GM18526 (cell line): ENCODE measurements around the gene THTPA.

Experiments
- POLR2A ChIP-seq: IDR thresholded peaks from 3 replicates; pipeline ENCODE4 v1.6.1; 2011; ENCODE audit not compliant: insufficient read length; ENCODE audit errors: extremely low read depth

The THTPA gene

DNA sequence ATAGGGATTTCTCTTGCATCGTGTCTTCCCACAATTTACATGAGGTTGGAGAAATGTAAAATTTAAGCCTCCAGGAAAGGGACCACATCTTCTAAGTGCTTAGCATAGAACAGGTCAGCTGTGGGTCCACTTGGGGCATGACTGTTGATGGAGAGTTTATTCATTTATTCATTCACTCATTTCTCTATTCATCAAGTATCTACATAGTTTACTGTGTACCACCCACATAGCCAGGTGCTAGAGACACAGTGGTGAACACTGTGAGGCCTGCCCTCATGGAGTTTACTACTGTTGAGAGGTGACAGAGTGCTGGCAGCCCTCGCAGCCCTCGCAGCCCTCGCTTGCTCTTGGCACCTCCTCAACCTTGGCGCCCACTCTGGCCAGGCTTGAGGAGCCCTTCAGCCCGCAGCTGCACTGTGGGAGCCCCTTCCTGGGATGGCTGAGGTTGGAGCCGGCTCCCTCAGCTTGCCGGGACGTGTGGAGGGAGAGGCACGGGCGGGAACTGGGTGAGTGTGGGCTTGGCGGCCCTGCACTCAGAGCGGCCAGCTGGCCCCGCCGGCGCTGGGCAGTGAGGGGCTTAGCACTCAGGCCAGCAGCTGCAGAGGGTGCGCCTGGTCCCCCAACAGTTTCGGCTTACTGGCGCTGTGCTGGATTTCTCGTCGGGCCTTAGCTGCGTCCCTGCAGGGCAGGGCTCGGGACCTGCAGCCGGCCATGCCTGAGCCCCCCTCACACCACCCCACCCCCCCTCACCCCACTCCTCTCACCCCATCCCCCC is 24.3 kb downstream of the THTPA start:
- no peak for TF ChIP-seq POLR2A

GRCh38 chr14:23580948-23581281 is 24.8 kb downstream of the THTPA start:
- TF ChIP-seq POLR2A = no peak

DNA sequence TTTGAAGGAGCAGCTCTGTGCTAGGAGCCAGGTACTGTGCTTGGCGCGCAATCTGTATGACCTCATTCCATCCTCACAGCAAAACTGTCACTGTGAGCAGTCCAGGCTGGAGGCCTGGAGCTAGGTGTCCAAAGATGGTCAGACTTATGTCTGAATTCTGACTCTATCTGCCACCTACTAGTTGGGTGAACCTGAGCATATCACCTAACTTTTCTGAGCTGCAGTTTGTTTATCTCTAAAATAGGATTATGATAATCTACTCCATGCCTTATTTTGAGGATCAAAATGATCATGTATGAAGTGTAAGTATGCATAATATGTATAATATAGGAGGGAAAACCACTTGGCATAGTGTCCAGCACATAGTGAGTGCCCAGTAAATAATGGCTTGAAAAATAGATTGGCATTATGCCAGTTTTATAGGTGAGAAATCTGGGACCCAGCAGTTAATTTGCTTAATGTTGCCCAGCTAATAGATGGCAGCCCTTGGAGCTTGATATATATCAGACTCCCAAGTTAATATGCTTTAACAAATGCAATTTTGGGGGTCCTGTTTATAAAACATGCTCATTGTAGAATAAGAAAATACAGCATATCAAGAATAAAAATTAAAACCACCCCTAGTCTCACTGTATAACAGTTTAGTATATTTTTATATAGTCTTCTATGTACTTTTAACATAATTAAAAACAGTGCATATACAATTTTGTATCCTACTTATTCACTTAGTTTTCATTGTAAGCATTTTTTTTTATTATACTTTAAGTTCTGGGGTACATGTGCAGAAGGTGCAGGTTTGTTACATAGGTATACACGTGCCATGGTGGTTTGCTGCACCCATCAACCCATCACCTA is 27.1 kb downstream of the THTPA start:
- no peak for TF ChIP-seq POLR2A

GRCh38 chr14:23588884-23589598 is 33.0 kb downstream of the THTPA start:
- TF ChIP-seq POLR2A = no peak

DNA sequence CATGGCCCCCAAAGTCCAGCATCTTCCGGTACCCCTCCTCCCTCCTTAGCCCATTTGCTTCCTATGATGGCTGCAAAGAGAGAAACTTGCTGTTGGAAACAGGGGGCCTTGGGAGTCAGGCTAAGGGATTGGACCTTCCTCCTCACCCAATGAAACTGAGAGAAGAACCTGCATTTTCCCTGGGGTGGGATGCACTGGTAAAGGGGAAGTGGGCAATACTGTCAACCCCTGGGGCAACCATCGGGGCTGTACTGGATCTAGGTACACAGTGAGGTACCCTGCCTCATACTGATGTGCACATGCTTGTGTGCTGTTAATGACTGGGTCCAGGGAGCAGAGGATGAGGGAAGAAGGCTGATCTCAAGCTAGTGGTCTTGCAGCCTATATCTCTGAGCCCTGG is 33.5 kb downstream of the THTPA start:
- TF ChIP-seq POLR2A = no peak

DNA sequence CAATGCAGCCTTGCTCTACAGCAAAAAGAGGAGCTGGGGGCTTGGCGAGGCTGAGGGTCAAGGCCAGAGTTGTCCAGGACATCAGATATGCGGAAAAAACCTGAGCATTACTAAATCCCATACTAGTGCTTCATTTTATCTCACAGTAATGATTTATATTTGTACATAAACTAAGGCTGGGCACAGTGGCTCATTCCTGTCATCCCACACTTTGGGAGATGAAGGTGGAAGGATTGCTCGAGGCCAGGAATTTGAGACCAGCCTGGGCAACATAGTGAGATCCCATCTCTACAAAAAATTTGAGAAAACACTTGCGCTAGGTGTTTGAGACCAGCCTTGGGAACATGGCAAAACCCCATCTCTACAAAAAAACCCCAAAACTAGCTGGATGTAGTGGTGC is 34.1 kb downstream of the THTPA start:
- TF ChIP-seq POLR2A = no peak

DNA sequence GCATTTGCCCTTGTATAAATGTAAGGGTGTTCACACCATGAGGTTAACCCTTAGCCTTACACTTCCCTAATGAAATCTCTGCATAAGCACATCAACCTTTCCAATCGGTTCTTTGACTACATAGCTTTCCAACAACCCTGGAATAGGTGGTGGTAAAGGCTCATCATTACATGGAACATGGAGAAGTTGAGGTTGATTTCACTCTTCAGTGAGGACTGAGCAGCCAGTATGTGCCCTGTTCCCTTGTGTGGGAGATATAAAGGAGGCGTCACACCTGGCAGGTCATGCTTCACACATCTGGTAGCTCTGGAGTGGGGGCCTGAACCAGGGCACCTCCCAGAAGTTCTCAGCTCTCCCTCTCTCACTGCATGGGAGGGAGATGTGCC is 44.2 kb downstream of the THTPA start:
- TF ChIP-seq POLR2A = no peak

DNA sequence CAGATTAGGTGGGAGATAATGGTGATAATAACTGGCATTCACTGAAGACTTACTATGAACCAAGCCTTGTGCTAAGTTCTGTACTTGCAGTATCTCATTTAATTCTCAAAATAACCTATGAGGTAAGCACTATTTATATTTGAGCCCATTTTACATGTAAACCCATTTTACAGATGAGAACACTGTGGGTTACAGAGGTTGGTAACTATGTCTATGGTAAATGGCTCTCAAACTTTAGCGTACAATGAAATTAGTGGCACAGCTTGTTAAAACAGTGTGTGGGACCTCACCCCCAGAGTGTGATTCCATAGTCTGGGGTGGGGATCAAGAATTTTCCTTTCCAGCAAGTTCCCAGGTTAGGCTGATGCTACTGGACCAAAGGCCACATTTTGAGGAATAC is 44.7 kb downstream of the THTPA start:
- no peak for TF ChIP-seq POLR2A

DNA sequence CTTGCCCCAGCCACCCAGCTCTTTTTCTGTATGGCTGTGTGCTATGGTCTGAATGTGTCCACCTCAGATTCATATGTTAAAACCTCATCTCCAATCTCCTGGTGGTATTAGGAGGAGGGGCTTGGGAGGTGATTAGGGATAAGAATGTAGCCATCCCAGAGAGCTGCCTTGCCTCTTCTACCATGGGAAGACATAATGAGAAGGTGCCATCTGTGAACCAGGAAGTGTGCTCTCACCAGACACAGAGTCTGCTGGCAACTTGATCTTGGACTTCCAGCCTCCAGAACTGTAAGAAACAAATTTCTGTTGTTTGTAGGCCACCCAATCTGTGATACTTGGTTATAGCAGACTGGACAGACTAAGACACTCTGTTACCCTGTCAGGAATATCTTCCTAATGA is 45.4 kb downstream of the THTPA start:
- TF ChIP-seq POLR2A = no peak

DNA sequence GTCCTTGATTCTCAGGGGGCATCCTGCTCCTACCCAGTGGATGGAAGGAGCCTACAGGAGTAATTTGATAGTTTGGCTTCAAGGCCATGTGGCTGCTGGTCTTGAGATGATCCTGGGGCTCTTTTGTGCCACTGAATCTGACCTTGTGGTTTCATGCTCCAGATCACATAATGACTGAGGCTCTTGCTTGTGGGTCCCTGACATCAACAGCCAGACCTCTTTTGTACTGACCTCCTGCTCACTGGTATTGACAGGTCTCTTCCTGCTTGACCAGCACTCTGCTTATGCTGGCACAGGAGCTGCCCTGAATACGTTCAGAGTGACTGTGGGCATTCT is 45.7 kb downstream of the THTPA start:
- TF ChIP-seq POLR2A = no peak

GRCh38 chr14:23602181-23603095 is 46.4 kb downstream of the THTPA start:
- no peak for TF ChIP-seq POLR2A

GRCh38 chr14:23603103-23603502 is 47.0 kb downstream of the THTPA start:
- no peak for TF ChIP-seq POLR2A

- no peak for TF ChIP-seq POLR2A
Measured at GRCh38 chr14:23604148-23604547, 48.1 kb downstream of the THTPA start.

GRCh38 chr14:23604675-23605170 is 48.7 kb downstream of the THTPA start:
- TF ChIP-seq POLR2A = no peak

DNA sequence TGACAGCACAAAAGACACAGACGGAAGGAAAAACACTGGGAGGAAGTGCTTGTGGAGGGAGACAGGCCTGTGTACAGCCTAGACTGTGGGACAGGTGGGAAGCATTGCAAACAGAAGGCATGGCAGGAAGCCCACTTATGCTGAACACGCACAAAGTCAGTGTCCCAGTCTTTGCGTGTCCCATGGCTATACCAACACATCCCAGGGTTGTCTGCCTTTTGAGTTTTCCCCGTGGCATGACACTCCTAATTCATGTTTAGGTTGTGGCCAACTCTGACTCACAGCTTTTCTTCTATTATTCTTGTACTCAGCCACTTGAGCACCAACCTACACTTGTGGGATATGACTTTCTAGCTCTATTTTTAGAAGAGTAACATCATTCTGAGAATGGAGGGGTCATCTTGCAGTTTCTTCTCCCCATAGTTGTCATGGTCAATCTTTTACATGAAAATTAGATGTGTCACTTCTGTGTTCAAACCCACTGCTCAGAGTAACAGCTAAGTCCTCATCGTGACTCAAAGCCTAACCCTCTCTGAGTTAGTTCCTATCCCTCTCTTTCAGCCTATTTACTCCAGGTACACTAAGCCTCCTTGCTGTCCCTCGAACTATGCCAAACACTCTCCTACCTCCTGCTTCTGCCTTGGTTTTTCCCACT is 50.0 kb downstream of the THTPA start:
- no peak for TF ChIP-seq POLR2A

DNA sequence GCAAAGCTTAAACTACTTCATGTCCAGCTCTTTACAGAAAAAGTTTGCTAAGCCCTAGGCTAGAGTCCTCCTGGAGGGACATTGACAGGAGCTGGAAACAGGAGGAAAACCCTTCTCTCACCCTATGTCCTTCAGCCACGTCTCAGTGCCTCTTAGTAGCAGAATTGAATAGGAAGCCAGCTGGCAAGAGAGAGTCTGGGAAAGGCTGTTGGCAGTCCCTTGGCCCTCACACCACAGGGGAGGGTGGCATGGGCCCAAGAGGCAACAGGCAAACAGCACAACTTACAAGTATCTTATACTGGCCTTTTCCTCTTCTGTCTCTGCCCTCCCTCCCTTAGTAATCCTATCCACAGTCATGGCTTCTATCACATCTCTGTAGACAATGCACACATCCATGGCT is 52.4 kb downstream of the THTPA start:
- no peak for TF ChIP-seq POLR2A
